Gastroesophageal sphincter (tissue), 4 donors: ENCODE data around the gene DISP2. TPM values are rescaled to one million over a fixed set of nuclear protein-coding genes. Genes with fewer than 3 reads are reported as not detected.

Experiments
- ATAC-seq: fragments of 150-250 bp; one replicate; pipeline ENCODE4 v1.9.1; 2016; ENCODE audit warnings: mild to moderate bottlenecking, moderate library complexity
- H3K27ac ChIP-seq, 4 donors: fragments of 200-600 bp; sonication (generic) in 3 of 4; 1 replicate in 3 of 4; 2 replicates in 1 of 4; pipeline ENCODE4 v1.5.1; 2016 to 2019
- H3K27me3 ChIP-seq: fragments of 200-600 bp; sonication (generic); one replicate; pipeline ENCODE4 v1.5.1; 2019
- H3K36me3 ChIP-seq, 2 donors: fragments of 200-600 bp; sonication (generic); one replicate each; pipeline ENCODE4 v1.5.1; 2019; ENCODE audit warnings: control low read depth in 1 of 2
- H3K4me1 ChIP-seq, 3 donors: fragments of 200-600 bp; sonication (generic); 1 replicate in 2 of 3; 2 replicates in 1 of 3; pipeline ENCODE4 v1.5.1; 2016 to 2019; ENCODE audit warnings: control low read depth in 2 of 3
- H3K4me3 ChIP-seq, 2 donors: fragments of 200-600 bp; sonication (generic); one replicate each; pipeline ENCODE4 v1.5.1; 2019; ENCODE audit warnings: mild to moderate bottlenecking in 1 of 2, moderate library complexity in 1 of 2
- H3K9me3 ChIP-seq, 3 donors: fragments of 200-600 bp; sonication (generic); one replicate each; pipeline ENCODE4 v1.5.1; 2017 to 2019; ENCODE audit warnings: control low read depth in 2 of 3
- EP300 ChIP-seq: sonication (generic); formaldehyde crosslinking; IDR thresholded peaks from one replicate; pipeline ENCODE4 v1.6.1; 2017; ENCODE audit warnings: antibody characterized with exemption, mild to moderate bottlenecking
- POLR2A ChIP-seq, 2 donors: fragments of 450-650 bp; IDR thresholded peaks; one replicate each; pipeline ENCODE4 v1.6.1; 2017; ENCODE audit warnings: antibody characterized with exemption in 2 of 2, mild to moderate bottlenecking in 2 of 2, moderate library complexity in 1 of 2
- POLR2AphosphoS5 ChIP-seq: sonication (generic); formaldehyde crosslinking; IDR thresholded peaks from one replicate; pipeline ENCODE4 v1.6.1; 2017; ENCODE audit warnings: antibody characterized with exemption
- WGBS, 2 donors: methylation state at CpG; one replicate each; pipeline ENCODE4 v1.1.5; 2018; ENCODE audit warnings: low coverage in 1 of 2; 5-methylcytosine and 5-hydroxymethylcytosine counted together
- total RNA-seq, 4 donors: library from RNA; depleted of rRNA; stranded (reverse); fragments of >200 nt; gene quantifications; one replicate each; pipeline ENCODE4 v1.1.0, GENCODE V29; 2016
- TF ChIP-seq, protein P1 (sequence below), 4 experiments: fragments of 200-600 bp in 2 of 4; fragments of 450-650 bp in 2 of 4; sonication (generic) in 1 of 4; IDR thresholded peaks; one replicate each; pipeline ENCODE4 v1.5.1; 2017 to 2019; ENCODE audit warnings: antibody characterized with exemption in 4 of 4, mild to moderate bottlenecking in 2 of 4, moderate library complexity in 2 of 4

The DISP2 gene
- total RNA-seq, 4 donors from 2014 or later, result 0.07 to 0.19 (median 0.15) TPM

DNA sequence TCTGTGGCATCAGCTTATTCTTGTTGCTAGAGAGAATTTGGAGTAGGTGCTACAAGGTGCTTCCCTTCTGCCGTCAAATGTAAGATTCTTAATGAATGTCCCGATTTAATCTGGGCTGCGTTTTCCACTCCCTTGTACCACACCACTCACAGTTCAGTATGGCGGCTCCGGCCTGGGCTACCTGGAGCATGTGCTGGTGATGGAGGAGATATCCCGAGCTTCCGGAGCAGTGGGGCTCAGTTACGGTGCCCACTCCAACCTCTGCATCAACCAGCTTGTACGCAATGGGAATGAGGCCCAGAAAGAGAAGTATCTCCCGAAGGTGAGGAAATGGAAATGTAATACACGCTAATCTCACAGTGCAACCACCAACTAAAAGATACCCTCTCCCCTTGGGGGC is 52.5 kb downstream of the DISP2 start:
- H3K4me1 ChIP-seq, result peaks cover 0 to 18% (median 4%) of the 10 kb centered on the region in 3 donors
- H3K27me3 ChIP-seq, result no peaks in the 10 kb centered on the region
- TF ChIP-seq POLR2A (IDR thresholded peaks at IDR 0.05) (no peak), EP300 (no peak), POLR2AphosphoS5 (no peak)
- TF ChIP-seq, protein P1, sequence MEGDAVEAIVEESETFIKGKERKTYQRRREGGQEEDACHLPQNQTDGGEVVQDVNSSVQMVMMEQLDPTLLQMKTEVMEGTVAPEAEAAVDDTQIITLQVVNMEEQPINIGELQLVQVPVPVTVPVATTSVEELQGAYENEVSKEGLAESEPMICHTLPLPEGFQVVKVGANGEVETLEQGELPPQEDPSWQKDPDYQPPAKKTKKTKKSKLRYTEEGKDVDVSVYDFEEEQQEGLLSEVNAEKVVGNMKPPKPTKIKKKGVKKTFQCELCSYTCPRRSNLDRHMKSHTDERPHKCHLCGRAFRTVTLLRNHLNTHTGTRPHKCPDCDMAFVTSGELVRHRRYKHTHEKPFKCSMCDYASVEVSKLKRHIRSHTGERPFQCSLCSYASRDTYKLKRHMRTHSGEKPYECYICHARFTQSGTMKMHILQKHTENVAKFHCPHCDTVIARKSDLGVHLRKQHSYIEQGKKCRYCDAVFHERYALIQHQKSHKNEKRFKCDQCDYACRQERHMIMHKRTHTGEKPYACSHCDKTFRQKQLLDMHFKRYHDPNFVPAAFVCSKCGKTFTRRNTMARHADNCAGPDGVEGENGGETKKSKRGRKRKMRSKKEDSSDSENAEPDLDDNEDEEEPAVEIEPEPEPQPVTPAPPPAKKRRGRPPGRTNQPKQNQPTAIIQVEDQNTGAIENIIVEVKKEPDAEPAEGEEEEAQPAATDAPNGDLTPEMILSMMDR (IDR thresholded peaks at IDR 0.05), result no peak
- no peaks in the 10 kb centered on the region for H3K9me3 ChIP-seq
- 87 to 98% methylated on average over 6 to 11 of the region's 11 CpGs for WGBS, 2 donors
- H3K4me3 ChIP-seq, result no peak overlapping the region
- no peak overlapping the region for H3K27ac ChIP-seq
- peaks cover 0 to 81% of the 10 kb centered on the region in 2 donors for H3K36me3 ChIP-seq
- ATAC-seq, result no peak

DNA sequence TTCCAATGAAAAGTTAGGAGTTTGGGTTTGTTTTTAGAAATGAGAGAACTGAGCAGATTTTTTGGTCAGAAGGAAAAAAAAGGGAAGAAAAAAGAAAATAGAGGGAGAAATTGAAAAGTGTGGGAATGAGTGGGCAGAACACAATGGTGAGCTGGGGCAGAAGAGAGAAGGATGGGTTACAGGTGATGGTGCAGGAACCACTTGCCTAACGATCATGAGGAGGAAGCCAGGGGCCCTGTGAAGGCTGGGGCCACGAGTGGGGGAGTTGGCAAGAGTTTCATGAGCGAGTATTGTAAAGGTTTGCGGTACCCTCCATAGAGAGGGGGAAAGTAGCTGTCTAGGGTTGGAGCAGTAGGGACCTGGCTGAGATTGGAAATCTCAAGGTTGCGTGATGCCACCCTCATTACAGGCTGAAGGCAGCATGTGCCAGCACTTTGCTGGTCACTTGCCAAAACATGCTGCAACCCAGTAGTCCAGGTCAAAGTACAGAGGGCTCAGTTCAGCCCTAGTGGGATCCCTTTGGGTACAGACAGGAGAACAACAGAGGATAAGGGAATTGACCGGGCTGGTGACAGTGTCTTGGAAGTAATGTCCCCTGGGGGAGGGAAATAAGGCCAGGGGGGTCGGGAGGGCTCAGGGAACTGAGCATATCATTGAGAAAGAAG is 54.2 kb downstream of the DISP2 start:
- Histone ChIP-seq H3K27me3 (no peaks in the 10 kb centered on the region), H3K36me3 (peaks cover 0 to 99% of the 10 kb centered on the region in 2 donors), H3K27ac (no peak overlapping the region), H3K9me3 (no peaks in the 10 kb centered on the region), H3K4me1 (peaks cover 0 to 5% (median 0%) of the 10 kb centered on the region in 3 donors), H3K4me3 (no peak overlapping the region)
- TF ChIP-seq EP300, result no peak
- no peak for TF ChIP-seq POLR2A (IDR thresholded peaks at IDR 0.05)
- no peak for TF ChIP-seq POLR2AphosphoS5
- ATAC-seq, result no peak
- 75% methylated on average over 6 of the region's 7 CpGs; no CpG with 5 or more reads in 1 of the 2 donors for WGBS, 2 donors

DNA sequence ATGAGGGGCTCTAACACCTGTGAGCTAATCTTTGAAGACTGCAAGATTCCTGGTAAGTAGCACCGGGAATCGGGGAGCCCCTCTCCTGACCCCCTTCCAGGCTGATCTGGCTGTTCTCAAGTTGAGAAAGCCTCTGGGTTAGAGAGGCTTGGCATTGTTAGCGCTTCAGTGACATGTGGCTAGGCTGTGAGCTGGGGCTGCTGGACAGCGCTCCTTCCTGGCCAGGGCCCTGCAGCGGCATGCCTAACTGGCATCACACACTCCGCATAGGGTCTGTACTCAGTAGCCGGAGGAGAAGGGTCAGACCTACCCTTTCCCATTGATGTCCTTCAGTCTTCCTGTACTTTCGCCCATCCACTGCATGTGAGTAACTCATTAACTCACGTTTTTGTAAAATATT is 55.0 kb downstream of the DISP2 start:
- Histone ChIP-seq H3K4me3 (no peak overlapping the region), H3K9me3 (no peaks in the 10 kb centered on the region), H3K27ac (no peak overlapping the region), H3K4me1 (no peaks in the 10 kb centered on the region), H3K36me3 (peaks cover 0 to 100% of the 10 kb centered on the region in 2 donors), H3K27me3 (no peaks in the 10 kb centered on the region)
- TF ChIP-seq POLR2AphosphoS5, result no peak
- TF ChIP-seq POLR2A (IDR thresholded peaks at IDR 0.05), result no peak
- TF ChIP-seq EP300, result no peak
- TF ChIP-seq, protein P1 (IDR thresholded peaks at IDR 0.05), result no peak
- WGBS, 2 donors, result 77 to 83% methylated on average over 6 of the region's 9 CpGs
- no peak for ATAC-seq

DNA sequence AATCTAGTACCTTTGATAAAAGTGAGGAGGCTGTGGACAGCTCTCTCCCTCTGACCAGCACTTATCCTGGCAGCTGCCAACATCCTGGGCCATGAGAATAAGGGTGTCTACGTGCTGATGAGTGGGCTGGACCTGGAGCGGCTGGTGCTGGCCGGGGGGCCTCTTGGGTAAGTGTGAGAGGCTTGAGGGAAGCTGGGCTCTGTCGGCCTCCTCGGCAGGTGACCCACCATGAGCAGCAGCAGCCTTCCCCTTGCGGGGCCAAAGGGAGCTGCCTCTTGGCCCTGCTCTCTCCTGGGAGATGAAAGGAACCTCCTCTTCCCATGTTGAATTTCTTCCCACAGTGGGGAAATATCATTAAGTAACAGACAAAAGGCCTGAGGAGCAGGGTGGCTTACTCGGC is 56.8 kb downstream of the DISP2 start:
- no peak overlapping the region for H3K27ac ChIP-seq
- no peaks in the 10 kb centered on the region for H3K27me3 ChIP-seq
- no peak overlapping the region for H3K4me3 ChIP-seq
- peaks cover 0 to 97% of the 10 kb centered on the region in 2 donors for H3K36me3 ChIP-seq
- H3K4me1 ChIP-seq, result peaks cover 0 to under 1% (median 0%) of the 10 kb centered on the region in 3 donors
- ATAC-seq, result no peak
- WGBS, 2 donors, result no CpG with 5 or more reads among the region's 7 CpGs
- no peaks in the 10 kb centered on the region for H3K9me3 ChIP-seq
- TF ChIP-seq, protein P1 (IDR thresholded peaks at IDR 0.05), result no peak

DNA sequence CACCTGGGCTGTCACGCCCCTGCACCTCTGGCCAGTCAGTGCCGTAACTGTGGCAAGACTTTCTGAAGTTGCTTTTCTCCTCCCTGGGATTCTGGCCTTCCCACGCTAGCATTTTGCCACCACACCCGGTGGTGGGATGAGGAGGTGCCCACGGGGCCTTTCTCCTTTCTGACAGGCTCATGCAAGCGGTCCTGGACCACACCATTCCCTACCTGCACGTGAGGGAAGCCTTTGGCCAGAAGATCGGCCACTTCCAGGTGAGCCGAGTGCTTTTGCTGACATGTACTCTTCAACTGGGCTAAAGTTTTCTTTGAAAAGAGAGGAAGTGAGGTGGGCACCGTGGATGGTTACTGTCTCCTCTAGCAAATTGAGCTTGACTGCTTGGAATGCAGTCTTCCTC is 57.2 kb downstream of the DISP2 start:
- Histone ChIP-seq H3K4me3 (no peak overlapping the region), H3K27ac (no peak overlapping the region), H3K4me1 (peaks cover 0 to 5% (median 0%) of the 10 kb centered on the region in 3 donors), H3K9me3 (no peaks in the 10 kb centered on the region), H3K36me3 (peaks cover 0 to 93% of the 10 kb centered on the region in 2 donors), H3K27me3 (no peaks in the 10 kb centered on the region)
- ATAC-seq, result no peak
- WGBS, 2 donors, result 81% methylated on average over 7 of the region's 10 CpGs; no CpG with 5 or more reads in 1 of the 2 donors
- no peak for TF ChIP-seq EP300
- no peak for TF ChIP-seq POLR2A (IDR thresholded peaks at IDR 0.05)
- TF ChIP-seq, protein P1 (IDR thresholded peaks at IDR 0.05), result no peak
- TF ChIP-seq POLR2AphosphoS5, result no peak
